HL-60 (cell line): ENCODE results near the gene ST6GALNAC6.

Experiments
- DNase-seq, 2 experiments: peaks; one replicate each; pipeline ENCODE4 v3.0.0-alpha.2; 2010 to 2020; ENCODE audit warnings: low read depth in 1 of 2, low spot score in 1 of 2
- H3K27ac ChIP-seq: fragments of 250-450 bp; sonication (Bioruptor Pico); replicated peaks from 2 replicates; pipeline ENCODE4 v1.5.1; 2020; ENCODE audit warnings: mild to moderate bottlenecking, moderate library complexity
- H3K27me3 ChIP-seq: fragments of 250-450 bp; sonication (Bioruptor Pico); 2 replicates; pipeline ENCODE4 v1.5.1; 2021; ENCODE audit warnings: mild to moderate bottlenecking, moderate library complexity; ENCODE audit not compliant: insufficient read depth, poor library complexity, severe bottlenecking
- H3K4me3 ChIP-seq: replicated peaks from 2 replicates; pipeline ENCODE4 v1.5.1; 2011; ENCODE audit warnings: mild to moderate bottlenecking, control low read depth, low read length; ENCODE audit not compliant: insufficient read depth
- GABPA ChIP-seq: IDR thresholded peaks from 2 replicates; pipeline ENCODE4 v1.6.1; 2012; ENCODE audit warnings: low read depth
- POLR2AphosphoS5 ChIP-seq: IDR thresholded peaks from 2 replicates; pipeline ENCODE4 v1.6.1; 2012; ENCODE audit warnings: low read depth
- SPI1 ChIP-seq: IDR thresholded peaks from 2 replicates; pipeline ENCODE4 v1.6.1; 2012; ENCODE audit warnings: low read depth, mild to moderate bottlenecking, borderline replicate concordance
- TF ChIP-seq, protein P1 (sequence below): IDR thresholded peaks from 2 replicates; pipeline ENCODE4 v1.6.1; 2012; ENCODE audit warnings: low read depth; ENCODE audit not compliant: insufficient replicate concordance
- TF ChIP-seq, protein P2 (sequence below): IDR thresholded peaks from one replicate; pipeline ENCODE4 v1.5.1; 2011; ENCODE audit warnings: low read length, control low read depth, inconsistent platforms; ENCODE audit not compliant: insufficient read depth

Gene ST6GALNAC6

DNA sequence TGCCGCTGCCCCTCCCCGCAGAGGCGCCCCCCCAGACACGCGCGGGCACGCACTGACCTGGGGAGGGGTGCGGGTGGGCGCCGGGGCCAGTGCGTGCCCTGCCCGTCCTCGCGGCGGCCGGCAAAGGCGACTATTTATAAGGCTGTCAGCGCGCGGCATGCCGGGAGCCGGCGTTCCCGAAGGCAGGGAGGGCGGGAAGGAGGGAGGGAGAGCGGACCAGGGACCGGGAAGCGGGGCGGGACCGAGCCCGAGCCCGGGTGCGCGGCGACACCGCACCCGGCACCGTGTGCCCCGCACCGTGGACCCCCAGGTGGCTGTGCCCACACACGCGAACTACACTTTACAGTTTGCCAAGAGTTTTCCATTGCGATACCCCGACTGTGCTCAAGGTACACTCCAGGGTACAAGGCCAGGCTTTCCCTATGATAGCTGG, 21.8 kb downstream of the ST6GALNAC6 start, which contains the start of gene AK1:
Gene AK1 (minus strand): TSS at position 110 of the 433 bp plus-strand sequence. CDS start 3,058 bp downstream, outside the sequence.
- Histone ChIP-seq H3K4me3 (peak within 1 kb of the TSS; percentile 13), H3K27ac (no peak within 1 kb of the TSS), H3K27me3 (no peaks in the 10 kb centered on the region)
- DNase-seq = no peak
- no peak for TF ChIP-seq GABPA
- no peak for TF ChIP-seq SPI1
- TF ChIP-seq, protein P1, sequence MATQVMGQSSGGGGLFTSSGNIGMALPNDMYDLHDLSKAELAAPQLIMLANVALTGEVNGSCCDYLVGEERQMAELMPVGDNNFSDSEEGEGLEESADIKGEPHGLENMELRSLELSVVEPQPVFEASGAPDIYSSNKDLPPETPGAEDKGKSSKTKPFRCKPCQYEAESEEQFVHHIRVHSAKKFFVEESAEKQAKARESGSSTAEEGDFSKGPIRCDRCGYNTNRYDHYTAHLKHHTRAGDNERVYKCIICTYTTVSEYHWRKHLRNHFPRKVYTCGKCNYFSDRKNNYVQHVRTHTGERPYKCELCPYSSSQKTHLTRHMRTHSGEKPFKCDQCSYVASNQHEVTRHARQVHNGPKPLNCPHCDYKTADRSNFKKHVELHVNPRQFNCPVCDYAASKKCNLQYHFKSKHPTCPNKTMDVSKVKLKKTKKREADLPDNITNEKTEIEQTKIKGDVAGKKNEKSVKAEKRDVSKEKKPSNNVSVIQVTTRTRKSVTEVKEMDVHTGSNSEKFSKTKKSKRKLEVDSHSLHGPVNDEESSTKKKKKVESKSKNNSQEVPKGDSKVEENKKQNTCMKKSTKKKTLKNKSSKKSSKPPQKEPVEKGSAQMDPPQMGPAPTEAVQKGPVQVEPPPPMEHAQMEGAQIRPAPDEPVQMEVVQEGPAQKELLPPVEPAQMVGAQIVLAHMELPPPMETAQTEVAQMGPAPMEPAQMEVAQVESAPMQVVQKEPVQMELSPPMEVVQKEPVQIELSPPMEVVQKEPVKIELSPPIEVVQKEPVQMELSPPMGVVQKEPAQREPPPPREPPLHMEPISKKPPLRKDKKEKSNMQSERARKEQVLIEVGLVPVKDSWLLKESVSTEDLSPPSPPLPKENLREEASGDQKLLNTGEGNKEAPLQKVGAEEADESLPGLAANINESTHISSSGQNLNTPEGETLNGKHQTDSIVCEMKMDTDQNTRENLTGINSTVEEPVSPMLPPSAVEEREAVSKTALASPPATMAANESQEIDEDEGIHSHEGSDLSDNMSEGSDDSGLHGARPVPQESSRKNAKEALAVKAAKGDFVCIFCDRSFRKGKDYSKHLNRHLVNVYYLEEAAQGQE = no peak
- TF ChIP-seq, protein P2, sequence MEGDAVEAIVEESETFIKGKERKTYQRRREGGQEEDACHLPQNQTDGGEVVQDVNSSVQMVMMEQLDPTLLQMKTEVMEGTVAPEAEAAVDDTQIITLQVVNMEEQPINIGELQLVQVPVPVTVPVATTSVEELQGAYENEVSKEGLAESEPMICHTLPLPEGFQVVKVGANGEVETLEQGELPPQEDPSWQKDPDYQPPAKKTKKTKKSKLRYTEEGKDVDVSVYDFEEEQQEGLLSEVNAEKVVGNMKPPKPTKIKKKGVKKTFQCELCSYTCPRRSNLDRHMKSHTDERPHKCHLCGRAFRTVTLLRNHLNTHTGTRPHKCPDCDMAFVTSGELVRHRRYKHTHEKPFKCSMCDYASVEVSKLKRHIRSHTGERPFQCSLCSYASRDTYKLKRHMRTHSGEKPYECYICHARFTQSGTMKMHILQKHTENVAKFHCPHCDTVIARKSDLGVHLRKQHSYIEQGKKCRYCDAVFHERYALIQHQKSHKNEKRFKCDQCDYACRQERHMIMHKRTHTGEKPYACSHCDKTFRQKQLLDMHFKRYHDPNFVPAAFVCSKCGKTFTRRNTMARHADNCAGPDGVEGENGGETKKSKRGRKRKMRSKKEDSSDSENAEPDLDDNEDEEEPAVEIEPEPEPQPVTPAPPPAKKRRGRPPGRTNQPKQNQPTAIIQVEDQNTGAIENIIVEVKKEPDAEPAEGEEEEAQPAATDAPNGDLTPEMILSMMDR = no peak
- TF ChIP-seq POLR2AphosphoS5 = no peak

DNA sequence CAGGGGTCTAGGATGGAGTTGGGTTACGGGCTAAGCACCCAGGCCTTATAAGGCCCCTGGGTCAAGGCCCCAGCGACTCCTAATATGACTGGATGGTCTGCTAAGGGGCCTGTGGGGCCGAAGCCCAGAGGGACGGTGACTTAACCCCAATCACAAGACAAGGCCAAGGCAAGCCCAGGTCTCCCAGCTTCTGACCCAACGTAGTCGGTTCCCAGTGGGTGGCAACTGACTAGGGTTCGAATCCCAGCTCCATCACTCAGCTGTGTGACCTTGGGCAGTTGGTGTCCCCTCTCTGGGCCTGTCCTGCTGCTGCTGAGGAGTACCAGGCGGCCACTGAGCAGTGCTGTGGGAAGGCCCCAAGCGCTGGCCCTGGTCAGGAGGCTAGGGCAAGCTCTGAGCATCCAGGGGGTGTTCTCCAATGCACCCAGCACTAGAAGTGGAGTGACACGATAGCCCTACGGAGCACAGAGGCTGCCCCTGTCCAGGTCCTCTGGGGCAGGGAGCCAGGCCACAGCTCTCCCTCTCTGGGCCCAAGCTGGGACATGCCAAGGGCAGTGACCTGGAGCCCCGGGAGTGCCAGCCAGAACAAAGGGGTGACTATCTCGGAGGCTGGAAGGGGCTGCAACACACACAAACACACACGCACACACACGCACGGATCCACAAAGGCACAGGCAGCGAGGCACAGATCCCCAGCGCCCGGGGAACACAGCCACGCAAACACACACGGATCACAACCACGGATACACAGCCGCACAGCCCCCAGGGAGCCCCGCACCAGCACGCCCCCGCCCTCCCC, 22.4 kb downstream of the ST6GALNAC6 start:
- no peak for DNase-seq
- Histone ChIP-seq H3K27ac (no peak overlapping the region), H3K4me3 (peak overlapping the region; percentile 13)

DNA sequence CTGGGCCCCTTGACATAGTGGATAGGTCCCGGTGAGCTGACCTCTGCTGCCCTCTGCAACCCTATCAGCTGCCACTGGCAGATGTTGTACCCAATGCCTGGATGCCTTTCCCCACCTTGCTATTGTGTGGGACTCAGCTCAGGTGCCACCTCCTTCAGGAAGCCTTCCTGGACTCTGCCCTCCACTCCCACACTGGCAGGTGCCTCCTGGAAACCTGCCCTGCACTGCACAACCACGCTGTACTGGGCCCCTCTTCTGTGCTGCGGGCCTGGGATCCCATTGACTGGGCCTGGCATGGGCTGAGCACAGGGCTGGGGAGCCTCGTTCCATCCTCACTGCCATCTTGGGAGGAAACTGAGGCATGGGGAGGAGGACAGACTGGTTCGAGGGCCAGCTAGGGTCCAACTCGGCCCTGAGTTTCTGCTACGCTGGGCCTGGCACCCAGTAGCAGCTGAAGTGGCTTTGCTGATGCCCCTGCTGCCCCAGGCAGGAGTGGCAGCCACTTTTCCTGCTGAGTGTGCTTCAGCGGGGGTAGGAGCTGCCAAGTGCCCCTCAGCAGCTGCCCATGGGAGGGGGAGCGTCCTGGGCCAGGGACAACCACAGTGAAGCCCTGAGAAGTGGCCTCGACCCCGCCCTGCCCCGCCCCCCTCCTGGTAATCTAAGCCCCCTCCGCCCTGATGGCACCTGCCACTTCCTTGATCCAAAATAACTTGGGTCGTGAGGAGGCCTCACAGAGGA, 23.2 kb downstream of the ST6GALNAC6 start:
- no peak overlapping the region for H3K27ac ChIP-seq
- TF ChIP-seq POLR2AphosphoS5 = no peak
- TF ChIP-seq, protein P1 = no peak
- no peak for TF ChIP-seq SPI1
- TF ChIP-seq GABPA = no peak
- TF ChIP-seq, protein P2 = no peak
- DNase-seq = no peak
- no peak overlapping the region for H3K4me3 ChIP-seq
- H3K27me3 ChIP-seq = no peaks in the 10 kb centered on the region

More for the DNA sequence above, 22.4 kb downstream of the ST6GALNAC6 start:
- no peaks in the 10 kb centered on the region for H3K27me3 ChIP-seq
- TF ChIP-seq, protein P2 = no peak
- TF ChIP-seq GABPA (no peak), SPI1 (no peak), POLR2AphosphoS5 (no peak)
- TF ChIP-seq, protein P1 = no peak
